SK-N-SH treated with all-trans-retinoic acid at 6 μM for 48 hours (cell line): ENCODE data around the gene TRIM71.

Experiments used
- ATAC-seq: fragments of 200-7000 bp; cut with Tn5 transposase; 3 replicates; pipeline ENCODE4 v1.9.1; 2020; ENCODE audit warnings: mild to moderate bottlenecking, moderate library complexity
- ARNTL ChIP-seq: fragments of 450-650 bp; formaldehyde crosslinking; IDR thresholded peaks from 2 replicates; pipeline ENCODE4 v1.5.0; 2020; ENCODE audit warnings: low read depth, mild to moderate bottlenecking, moderate library complexity, borderline replicate concordance
- BACH2 ChIP-seq: fragments of 250-450 bp; sonication (Bioruptor Pico); IDR thresholded peaks from 2 replicates; pipeline ENCODE4 v1.9.0; 2021; ENCODE audit warnings: mild to moderate bottlenecking, borderline replicate concordance
- CSDC2 ChIP-seq: fragments of 250-450 bp; sonication (Bioruptor Pico); IDR thresholded peaks from 2 replicates; pipeline ENCODE4 v1.5.0; 2020; ENCODE audit warnings: mild to moderate bottlenecking, moderate library complexity
- ESRRG ChIP-seq: fragments of 250-450 bp; sonication (Bioruptor Pico); IDR thresholded peaks from 2 replicates; pipeline ENCODE4 v1.6.1; 2021; ENCODE audit warnings: mild to moderate bottlenecking
- GLIS3 ChIP-seq: fragments of 250-450 bp; sonication (Bioruptor Pico); IDR thresholded peaks from 2 replicates; pipeline ENCODE4 v1.5.0; 2020; ENCODE audit warnings: mild to moderate bottlenecking, moderate library complexity
- ISL1 ChIP-seq: fragments of 250-450 bp; sonication (Bioruptor Pico); IDR thresholded peaks from 2 replicates; pipeline ENCODE4 v2.1.2; 2022; ENCODE audit warnings: mild to moderate bottlenecking, moderate library complexity
- OSR1 ChIP-seq: fragments of 250-450 bp; sonication (Bioruptor Pico); IDR thresholded peaks from 2 replicates; pipeline ENCODE4 v1.8.0; 2022; ENCODE audit warnings: moderate library complexity, mild to moderate bottlenecking, inconsistent platforms
- PPARA ChIP-seq: fragments of 250-450 bp; sonication (Bioruptor Pico); IDR thresholded peaks from 2 replicates; pipeline ENCODE4 v1.5.0; 2020; ENCODE audit warnings: mild to moderate bottlenecking, borderline replicate concordance
- RARB ChIP-seq: fragments of 250-450 bp; sonication (Bioruptor Pico); IDR thresholded peaks from 2 replicates; pipeline ENCODE4 v1.8.0; 2021; ENCODE audit warnings: mild to moderate bottlenecking, moderate library complexity
- TCF4 ChIP-seq: fragments of 250-450 bp; sonication (Bioruptor Pico); IDR thresholded peaks from 2 replicates; pipeline ENCODE4 v1.8.0; 2021; ENCODE audit warnings: mild to moderate bottlenecking, moderate library complexity, borderline replicate concordance
- TOX ChIP-seq: fragments of 250-450 bp; sonication (Bioruptor Pico); IDR thresholded peaks from 2 replicates; pipeline ENCODE4 v1.8.0; 2021; ENCODE audit warnings: mild to moderate bottlenecking, moderate library complexity, borderline replicate concordance
- ZC3H10 ChIP-seq: fragments of 250-450 bp; sonication (Bioruptor Pico); IDR thresholded peaks from 2 replicates; pipeline ENCODE4 v1.5.1; 2021; ENCODE audit warnings: mild to moderate bottlenecking, moderate library complexity
- ZFP3 ChIP-seq: fragments of 250-450 bp; sonication (Bioruptor Pico); IDR thresholded peaks from 2 replicates; pipeline ENCODE4 v1.5.0; 2020; ENCODE audit warnings: mild to moderate bottlenecking, moderate library complexity
- ZFP30 ChIP-seq: fragments of 450-650 bp; formaldehyde crosslinking; IDR thresholded peaks from 2 replicates; pipeline ENCODE4 v1.5.0; 2022; ENCODE audit warnings: mild to moderate bottlenecking, moderate library complexity
- ZNF565 ChIP-seq: fragments of 450-650 bp; formaldehyde crosslinking; conservative IDR thresholded peaks from 2 replicates; pipeline ENCODE4 v1.5.0; 2020; ENCODE audit warnings: low read depth, mild to moderate bottlenecking, moderate library complexity
- ZNF70 ChIP-seq: fragments of 450-650 bp; formaldehyde crosslinking; IDR thresholded peaks from 2 replicates; pipeline ENCODE4 v1.5.0; 2020; ENCODE audit warnings: mild to moderate bottlenecking, moderate library complexity
- ZNF8 ChIP-seq: fragments of 450-650 bp; formaldehyde crosslinking; IDR thresholded peaks from 2 replicates; pipeline ENCODE4 v1.5.0; 2020; ENCODE audit warnings: mild to moderate bottlenecking, moderate library complexity
- TF ChIP-seq, protein P1 (sequence below): fragments of 250-450 bp; sonication (Bioruptor Pico); IDR thresholded peaks from 2 replicates; pipeline ENCODE4 v1.8.0; 2021; ENCODE audit warnings: low read depth, mild to moderate bottlenecking, moderate library complexity, borderline replicate concordance
- TF ChIP-seq, protein P2 (sequence below): fragments of 250-450 bp; sonication (Bioruptor Pico); IDR thresholded peaks from 2 replicates; pipeline ENCODE4 v1.5.1; 2021; ENCODE audit warnings: mild to moderate bottlenecking, moderate library complexity
- TF ChIP-seq, protein P3 (sequence below): fragments of 250-450 bp; sonication (Bioruptor Pico); IDR thresholded peaks from 2 replicates; pipeline ENCODE4 v1.5.1; 2020; ENCODE audit warnings: low read depth, mild to moderate bottlenecking, moderate library complexity
- TF ChIP-seq, protein P4 (sequence below): fragments of 250-450 bp; sonication (Bioruptor Pico); IDR thresholded peaks from 2 replicates; pipeline ENCODE4 v1.8.0; 2020; ENCODE audit warnings: mild to moderate bottlenecking, moderate library complexity, borderline replicate concordance
- TF ChIP-seq, protein P5 (sequence below): fragments of 250-450 bp; sonication (Bioruptor Pico); IDR thresholded peaks from 2 replicates; pipeline ENCODE4 v1.5.0; 2020; ENCODE audit warnings: mild to moderate bottlenecking, moderate library complexity

Gene TRIM71

DNA sequence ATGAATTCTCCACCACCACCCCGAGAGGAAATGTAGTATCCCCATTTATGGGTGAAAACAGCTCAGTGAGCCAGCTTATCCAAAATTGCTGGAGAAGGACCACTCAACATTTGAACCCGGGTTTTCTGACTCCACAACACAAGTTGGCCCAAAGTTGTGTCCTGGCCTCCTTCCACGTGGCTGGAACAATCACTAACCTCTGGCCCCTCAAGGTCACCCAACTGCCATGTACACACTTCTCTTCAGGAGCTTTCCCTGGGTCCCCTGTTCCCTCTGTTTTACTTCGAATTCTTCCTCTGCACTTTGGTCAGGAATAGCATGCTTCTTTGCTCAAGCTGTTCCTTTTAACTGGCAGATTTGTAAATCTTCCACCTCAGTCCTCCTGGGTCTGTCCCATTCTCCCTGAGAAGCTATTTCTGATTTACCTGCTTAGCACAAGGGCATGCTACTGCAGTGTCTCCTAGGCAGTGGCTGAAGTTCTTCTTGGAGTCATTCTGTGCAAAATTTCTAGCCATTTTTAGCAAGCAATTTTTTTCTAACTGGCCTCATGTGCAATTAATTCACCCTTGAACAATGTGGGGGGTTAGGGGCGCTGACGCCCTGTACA lies 39.2 kb downstream of the TRIM71 start:
- no peak for ATAC-seq

DNA sequence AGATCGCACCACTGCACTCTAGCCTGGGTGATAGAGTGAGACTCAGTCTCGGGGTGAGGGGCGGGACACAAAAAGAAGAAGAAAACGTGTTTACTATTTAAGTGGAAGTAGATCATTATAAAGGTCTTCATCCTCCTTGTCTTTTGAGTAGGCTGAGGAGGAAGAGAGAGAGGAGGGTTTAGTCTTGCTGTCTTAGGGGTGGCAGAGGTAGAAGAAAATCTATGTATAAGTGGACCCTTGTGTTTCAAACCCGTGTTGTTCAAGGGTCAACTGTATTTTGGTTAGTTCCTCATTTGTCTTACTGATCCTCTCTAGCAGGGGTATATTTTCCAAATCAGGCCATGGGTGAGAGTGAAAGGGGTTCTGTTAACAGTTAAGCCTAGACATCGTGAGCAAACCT lies 40.1 kb downstream of the TRIM71 start:
- no peak for ATAC-seq
- TF ChIP-seq ESRRG (no peak), BACH2 (CRISPR knock-in tag) (no peak), ISL1 (no peak), ZNF565 (CRISPR knock-in tag) (no peak), ZNF8 (CRISPR knock-in tag) (no peak), ZNF70 (CRISPR knock-in tag) (no peak), TCF4 (CRISPR knock-in tag) (no peak), RARB (CRISPR knock-in tag) (no peak), ZC3H10 (CRISPR knock-in tag) (no peak), ZFP30 (CRISPR knock-in tag) (no peak), GLIS3 (CRISPR knock-in tag) (no peak)
- TF ChIP-seq, protein P1, sequence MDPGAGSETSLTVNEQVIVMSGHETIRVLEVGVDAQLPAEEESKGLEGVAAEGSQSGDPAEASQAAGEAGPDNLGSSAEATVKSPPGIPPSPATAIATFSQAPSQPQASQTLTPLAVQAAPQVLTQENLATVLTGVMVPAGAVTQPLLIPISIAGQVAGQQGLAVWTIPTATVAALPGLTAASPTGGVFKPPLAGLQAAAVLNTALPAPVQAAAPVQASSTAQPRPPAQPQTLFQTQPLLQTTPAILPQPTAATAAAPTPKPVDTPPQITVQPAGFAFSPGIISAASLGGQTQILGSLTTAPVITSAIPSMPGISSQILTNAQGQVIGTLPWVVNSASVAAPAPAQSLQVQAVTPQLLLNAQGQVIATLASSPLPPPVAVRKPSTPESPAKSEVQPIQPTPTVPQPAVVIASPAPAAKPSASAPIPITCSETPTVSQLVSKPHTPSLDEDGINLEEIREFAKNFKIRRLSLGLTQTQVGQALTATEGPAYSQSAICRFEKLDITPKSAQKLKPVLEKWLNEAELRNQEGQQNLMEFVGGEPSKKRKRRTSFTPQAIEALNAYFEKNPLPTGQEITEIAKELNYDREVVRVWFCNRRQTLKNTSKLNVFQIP (CRISPR knock-in tag): no peak
- TF ChIP-seq, protein P2, sequence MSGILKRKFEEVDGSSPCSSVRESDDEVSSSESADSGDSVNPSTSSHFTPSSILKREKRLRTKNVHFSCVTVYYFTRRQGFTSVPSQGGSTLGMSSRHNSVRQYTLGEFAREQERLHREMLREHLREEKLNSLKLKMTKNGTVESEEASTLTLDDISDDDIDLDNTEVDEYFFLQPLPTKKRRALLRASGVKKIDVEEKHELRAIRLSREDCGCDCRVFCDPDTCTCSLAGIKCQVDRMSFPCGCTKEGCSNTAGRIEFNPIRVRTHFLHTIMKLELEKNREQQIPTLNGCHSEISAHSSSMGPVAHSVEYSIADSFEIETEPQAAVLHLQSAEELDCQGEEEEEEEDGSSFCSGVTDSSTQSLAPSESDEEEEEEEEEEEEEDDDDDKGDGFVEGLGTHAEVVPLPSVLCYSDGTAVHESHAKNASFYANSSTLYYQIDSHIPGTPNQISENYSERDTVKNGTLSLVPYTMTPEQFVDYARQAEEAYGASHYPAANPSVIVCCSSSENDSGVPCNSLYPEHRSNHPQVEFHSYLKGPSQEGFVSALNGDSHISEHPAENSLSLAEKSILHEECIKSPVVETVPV (CRISPR knock-in tag): no peak

More for the DNA sequence above, 39.2 kb downstream of the TRIM71 start:
- TF ChIP-seq, protein P3, sequence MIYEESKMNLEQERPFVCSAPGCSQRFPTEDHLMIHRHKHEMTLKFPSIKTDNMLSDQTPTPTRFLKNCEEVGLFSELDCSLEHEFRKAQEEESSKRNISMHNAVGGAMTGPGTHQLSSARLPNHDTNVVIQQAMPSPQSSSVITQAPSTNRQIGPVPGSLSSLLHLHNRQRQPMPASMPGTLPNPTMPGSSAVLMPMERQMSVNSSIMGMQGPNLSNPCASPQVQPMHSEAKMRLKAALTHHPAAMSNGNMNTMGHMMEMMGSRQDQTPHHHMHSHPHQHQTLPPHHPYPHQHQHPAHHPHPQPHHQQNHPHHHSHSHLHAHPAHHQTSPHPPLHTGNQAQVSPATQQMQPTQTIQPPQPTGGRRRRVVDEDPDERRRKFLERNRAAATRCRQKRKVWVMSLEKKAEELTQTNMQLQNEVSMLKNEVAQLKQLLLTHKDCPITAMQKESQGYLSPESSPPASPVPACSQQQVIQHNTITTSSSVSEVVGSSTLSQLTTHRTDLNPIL (CRISPR knock-in tag): no peak
- TF ChIP-seq ZFP30 (CRISPR knock-in tag) (no peak), RARB (CRISPR knock-in tag) (no peak), ZNF8 (CRISPR knock-in tag) (no peak), TOX (CRISPR knock-in tag) (no peak), GLIS3 (CRISPR knock-in tag) (no peak), CSDC2 (CRISPR knock-in tag) (no peak), OSR1 (CRISPR knock-in tag) (no peak), ESRRG (no peak), ZNF565 (CRISPR knock-in tag) (no peak), ZFP3 (no peak), ARNTL (no peak), ISL1 (no peak), ZC3H10 (CRISPR knock-in tag) (no peak), PPARA (CRISPR knock-in tag) (no peak), ZNF70 (CRISPR knock-in tag) (no peak)
- TF ChIP-seq, protein P4, sequence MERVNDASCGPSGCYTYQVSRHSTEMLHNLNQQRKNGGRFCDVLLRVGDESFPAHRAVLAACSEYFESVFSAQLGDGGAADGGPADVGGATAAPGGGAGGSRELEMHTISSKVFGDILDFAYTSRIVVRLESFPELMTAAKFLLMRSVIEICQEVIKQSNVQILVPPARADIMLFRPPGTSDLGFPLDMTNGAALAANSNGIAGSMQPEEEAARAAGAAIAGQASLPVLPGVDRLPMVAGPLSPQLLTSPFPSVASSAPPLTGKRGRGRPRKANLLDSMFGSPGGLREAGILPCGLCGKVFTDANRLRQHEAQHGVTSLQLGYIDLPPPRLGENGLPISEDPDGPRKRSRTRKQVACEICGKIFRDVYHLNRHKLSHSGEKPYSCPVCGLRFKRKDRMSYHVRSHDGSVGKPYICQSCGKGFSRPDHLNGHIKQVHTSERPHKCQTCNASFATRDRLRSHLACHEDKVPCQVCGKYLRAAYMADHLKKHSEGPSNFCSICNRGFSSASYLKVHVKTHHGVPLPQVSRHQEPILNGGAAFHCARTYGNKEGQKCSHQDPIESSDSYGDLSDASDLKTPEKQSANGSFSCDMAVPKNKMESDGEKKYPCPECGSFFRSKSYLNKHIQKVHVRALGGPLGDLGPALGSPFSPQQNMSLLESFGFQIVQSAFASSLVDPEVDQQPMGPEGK: no peak
- TF ChIP-seq, protein P2 (CRISPR knock-in tag): no peak
- TF ChIP-seq, protein P5, sequence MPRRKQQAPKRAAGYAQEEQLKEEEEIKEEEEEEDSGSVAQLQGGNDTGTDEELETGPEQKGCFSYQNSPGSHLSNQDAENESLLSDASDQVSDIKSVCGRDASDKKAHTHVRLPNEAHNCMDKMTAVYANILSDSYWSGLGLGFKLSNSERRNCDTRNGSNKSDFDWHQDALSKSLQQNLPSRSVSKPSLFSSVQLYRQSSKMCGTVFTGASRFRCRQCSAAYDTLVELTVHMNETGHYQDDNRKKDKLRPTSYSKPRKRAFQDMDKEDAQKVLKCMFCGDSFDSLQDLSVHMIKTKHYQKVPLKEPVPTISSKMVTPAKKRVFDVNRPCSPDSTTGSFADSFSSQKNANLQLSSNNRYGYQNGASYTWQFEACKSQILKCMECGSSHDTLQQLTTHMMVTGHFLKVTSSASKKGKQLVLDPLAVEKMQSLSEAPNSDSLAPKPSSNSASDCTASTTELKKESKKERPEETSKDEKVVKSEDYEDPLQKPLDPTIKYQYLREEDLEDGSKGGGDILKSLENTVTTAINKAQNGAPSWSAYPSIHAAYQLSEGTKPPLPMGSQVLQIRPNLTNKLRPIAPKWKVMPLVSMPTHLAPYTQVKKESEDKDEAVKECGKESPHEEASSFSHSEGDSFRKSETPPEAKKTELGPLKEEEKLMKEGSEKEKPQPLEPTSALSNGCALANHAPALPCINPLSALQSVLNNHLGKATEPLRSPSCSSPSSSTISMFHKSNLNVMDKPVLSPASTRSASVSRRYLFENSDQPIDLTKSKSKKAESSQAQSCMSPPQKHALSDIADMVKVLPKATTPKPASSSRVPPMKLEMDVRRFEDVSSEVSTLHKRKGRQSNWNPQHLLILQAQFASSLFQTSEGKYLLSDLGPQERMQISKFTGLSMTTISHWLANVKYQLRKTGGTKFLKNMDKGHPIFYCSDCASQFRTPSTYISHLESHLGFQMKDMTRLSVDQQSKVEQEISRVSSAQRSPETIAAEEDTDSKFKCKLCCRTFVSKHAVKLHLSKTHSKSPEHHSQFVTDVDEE (CRISPR knock-in tag): no peak
